Suprapubic skin (tissue), 4 donors: ENCODE data around the gene TAAR6.

ENCODE experiments used
- CTCF ChIP-seq, 2 donors: fragments of 200-600 bp in 1 of 2; fragments of 450-650 bp in 1 of 2; sonication (generic) in 1 of 2; IDR thresholded peaks; one replicate each; pipeline ENCODE4 v1.5.1; 2016 to 2019; ENCODE audit warnings: antibody characterized with exemption in 2 of 2, mild to moderate bottlenecking in 1 of 2, moderate library complexity in 1 of 2
- EP300 ChIP-seq: sonication (generic); formaldehyde crosslinking; IDR thresholded peaks from one replicate; pipeline ENCODE4 v1.6.1; 2017; ENCODE audit warnings: antibody characterized with exemption
- POLR2A ChIP-seq, 2 donors: fragments of 450-650 bp; IDR thresholded peaks; one replicate each; pipeline ENCODE4 v1.6.1; 2017; ENCODE audit warnings: antibody characterized with exemption in 2 of 2, mild to moderate bottlenecking in 2 of 2, moderate library complexity in 2 of 2
- POLR2AphosphoS5 ChIP-seq, 3 donors: sonication (generic); formaldehyde crosslinking; IDR thresholded peaks; one replicate each; pipeline ENCODE4 v1.6.1; 2017; ENCODE audit warnings: antibody characterized with exemption in 3 of 3

- TF ChIP-seq CTCF (IDR thresholded peaks at IDR 0.05) (no peak), POLR2A (IDR thresholded peaks at IDR 0.05) (no peak), POLR2AphosphoS5 (IDR thresholded peaks at IDR 0.05) (no peak), EP300 (no peak)
Observed at GRCh38 chr6:132614554-132614953, 44.4 kb downstream of the TAAR6 start.
